HEK293 (cell line): ENCODE measurements around the gene ZC3H11A.

Experiments used
- CTCF ChIA-PET: fragments of 350-600 bp; formaldehyde crosslinking; extraction: SDS; loops from one replicate; lab custom pipeline; 2021; ENCODE audit warnings: antibody characterized with exemption; lab: Yijun Ruan, JAX
- POLR2A ChIA-PET: fragments of 300-600 bp; formaldehyde crosslinking; extraction: SDS; loops from one replicate; lab custom pipeline; 2020; ENCODE audit warnings: antibody characterized with exemption, inconsistent platforms; lab: Yijun Ruan, JAX
- H3K27ac ChIP-seq: fragments of 200-500 bp; sonication (Bioruptor generic); 2 replicates; pipeline ENCODE4 v1.5.1; 2014; ENCODE audit warnings: low read depth, low read length, control low read depth, inconsistent platforms; ENCODE audit errors: extremely low read depth
- H3K36me3 ChIP-seq, 2 experiments: fragments of 200-500 bp in 1 of 2; sonication (Bioruptor generic) in 1 of 2; 1 replicate in 1 of 2; 2 replicates in 1 of 2; pipeline ENCODE4 v1.5.1; 2014 to 2017; ENCODE audit warnings: inconsistent platforms in 2 of 2, low read length in 2 of 2; ENCODE audit not compliant: control insufficient read depth in 2 of 2, insufficient read depth in 1 of 2
- H3K4me1 ChIP-seq: fragments of 200-500 bp; sonication (Bioruptor generic); 2 replicates; pipeline ENCODE4 v1.5.1; 2014; ENCODE audit warnings: mild to moderate bottlenecking, low read length, inconsistent platforms; ENCODE audit not compliant: control insufficient read depth, insufficient read depth
- H3K4me3 ChIP-seq: 2 replicates; pipeline ENCODE4 v1.5.1; 2011; ENCODE audit warnings: low read depth, mild to moderate bottlenecking, control low read depth, low read length, moderate library complexity
- H3K9me3 ChIP-seq: fragments of 200-500 bp; sonication (Bioruptor generic); 2 replicates; pipeline ENCODE4 v1.5.1; 2014; ENCODE audit warnings: low read depth, low read length, inconsistent platforms; ENCODE audit not compliant: control insufficient read depth, insufficient read depth
- BCL11B ChIP-seq: fragments of 450-650 bp; formaldehyde crosslinking; IDR thresholded peaks from 2 replicates; pipeline ENCODE4 v1.5.1; 2016; ENCODE audit warnings: low read depth, missing biosample characterization, missing genetic modification characterization
- GLI4 ChIP-seq: fragments of 450-650 bp; formaldehyde crosslinking; IDR thresholded peaks from 2 replicates; pipeline ENCODE4 v1.5.1; 2016; ENCODE audit warnings: missing biosample characterization, missing genetic modification characterization
- GLIS1 ChIP-seq: fragments of 450-650 bp; formaldehyde crosslinking; IDR thresholded peaks from 2 replicates; pipeline ENCODE4 v1.5.1; 2016; ENCODE audit warnings: missing biosample characterization, missing genetic modification characterization
- INSM2 ChIP-seq: fragments of 450-650 bp; formaldehyde crosslinking; IDR thresholded peaks from 2 replicates; pipeline ENCODE4 v1.5.1; 2016; ENCODE audit warnings: missing biosample characterization, missing genetic modification characterization
- KLF1 ChIP-seq: fragments of 450-650 bp; formaldehyde crosslinking; IDR thresholded peaks from 2 replicates; pipeline ENCODE4 v1.5.1; 2016; ENCODE audit warnings: missing biosample characterization, missing genetic modification characterization
- SCRT2 ChIP-seq: fragments of 450-650 bp; formaldehyde crosslinking; IDR thresholded peaks from 2 replicates; pipeline ENCODE4 v1.5.1; 2016; ENCODE audit warnings: missing biosample characterization, missing genetic modification characterization
- SP3 ChIP-seq: fragments of 450-650 bp; formaldehyde crosslinking; IDR thresholded peaks from 2 replicates; pipeline ENCODE4 v1.5.1; 2016; ENCODE audit warnings: missing biosample characterization, missing genetic modification characterization
- SP7 ChIP-seq: fragments of 450-650 bp; formaldehyde crosslinking; IDR thresholded peaks from 2 replicates; pipeline ENCODE4 v1.5.1; 2016; ENCODE audit warnings: missing biosample characterization, missing genetic modification characterization
- TRIM28 ChIP-seq: IDR thresholded peaks from 2 replicates; pipeline ENCODE4 v1.6.1; 2011; ENCODE audit warnings: low read length, control low read depth, borderline replicate concordance
- WT1 ChIP-seq: fragments of 450-650 bp; formaldehyde crosslinking; IDR thresholded peaks from 2 replicates; pipeline ENCODE4 v1.5.1; 2016; ENCODE audit warnings: missing biosample characterization, missing genetic modification characterization
- ZBTB11 ChIP-seq: fragments of 450-650 bp; formaldehyde crosslinking; conservative IDR thresholded peaks from 2 replicates; pipeline ENCODE4 v1.5.1; 2016; ENCODE audit warnings: low read depth, missing biosample characterization, missing genetic modification characterization
- ZNF10 ChIP-seq: fragments of 450-650 bp; formaldehyde crosslinking; IDR thresholded peaks from 2 replicates; pipeline ENCODE4 v1.5.1; 2017; ENCODE audit warnings: missing biosample characterization, missing genetic modification characterization
- ZNF121 ChIP-seq: fragments of 450-650 bp; formaldehyde crosslinking; IDR thresholded peaks from 2 replicates; pipeline ENCODE4 v1.5.1; 2016; ENCODE audit warnings: missing biosample characterization, missing genetic modification characterization
- ZNF146 ChIP-seq: fragments of 450-650 bp; formaldehyde crosslinking; IDR thresholded peaks from 2 replicates; pipeline ENCODE4 v1.5.1; 2016; ENCODE audit warnings: missing biosample characterization, missing genetic modification characterization
- ZNF280C ChIP-seq: fragments of 450-650 bp; formaldehyde crosslinking; IDR thresholded peaks from 2 replicates; pipeline ENCODE4 v1.5.1; 2016; ENCODE audit warnings: missing biosample characterization, missing genetic modification characterization
- ZNF302 ChIP-seq: fragments of 450-650 bp; formaldehyde crosslinking; IDR thresholded peaks from 2 replicates; pipeline ENCODE4 v1.5.1; 2016; ENCODE audit warnings: missing biosample characterization, missing genetic modification characterization, low read depth
- ZNF398 ChIP-seq: fragments of 450-650 bp; formaldehyde crosslinking; IDR thresholded peaks from 2 replicates; pipeline ENCODE4 v1.5.1; 2017; ENCODE audit warnings: missing biosample characterization, missing genetic modification characterization
- ZNF48 ChIP-seq: fragments of 450-650 bp; formaldehyde crosslinking; IDR thresholded peaks from 2 replicates; pipeline ENCODE4 v1.5.1; 2016; ENCODE audit warnings: missing biosample characterization, missing genetic modification characterization
- ZNF580 ChIP-seq: fragments of 450-650 bp; formaldehyde crosslinking; IDR thresholded peaks from 2 replicates; pipeline ENCODE4 v1.5.1; 2016; ENCODE audit warnings: missing biosample characterization, missing genetic modification characterization
- ZNF629 ChIP-seq: fragments of 450-650 bp; formaldehyde crosslinking; IDR thresholded peaks from 2 replicates; pipeline ENCODE4 v1.5.1; 2017; ENCODE audit warnings: missing biosample characterization, missing genetic modification characterization
- ZNF670 ChIP-seq: fragments of 450-650 bp; formaldehyde crosslinking; IDR thresholded peaks from 2 replicates; pipeline ENCODE4 v1.5.1; 2016; ENCODE audit warnings: missing biosample characterization, missing genetic modification characterization, low read depth
- ZNF677 ChIP-seq: fragments of 450-650 bp; IDR thresholded peaks from 2 replicates; pipeline ENCODE4 v1.5.0; 2018; ENCODE audit warnings: missing biosample characterization, mild to moderate bottlenecking, missing genetic modification characterization, moderate library complexity
- ZNF785 ChIP-seq: fragments of 450-650 bp; formaldehyde crosslinking; IDR thresholded peaks from 2 replicates; pipeline ENCODE4 v1.5.1; 2016; ENCODE audit warnings: missing biosample characterization, missing genetic modification characterization
- ZSCAN30 ChIP-seq: fragments of 450-650 bp; IDR thresholded peaks from 2 replicates; pipeline ENCODE4 v1.5.1; 2018; ENCODE audit warnings: missing biosample characterization, mild to moderate bottlenecking, missing genetic modification characterization, moderate library complexity

Gene ZC3H11A

GRCh38 chr1:203839081-203839480 is 43.7 kb downstream of the ZC3H11A start:
- H3K4me1 ChIP-seq, result no peaks in the 10 kb centered on the region
- POLR2A ChIA-PET, result no interaction called here
- CTCF ChIA-PET, result interaction anchor here (0.7 kb wide), 1 partner anchor 727 kb away, joined by 4 read pairs; no protein-coding TSS in a partner anchor
- H3K9me3 ChIP-seq, result no peaks in the 10 kb centered on the region
- H3K36me3 ChIP-seq, result peaks cover 71 to 82% of the 10 kb centered on the region in 2 experiments
- no peak overlapping the region for H3K27ac ChIP-seq
- no peak overlapping the region for H3K4me3 ChIP-seq
- TF ChIP-seq ZSCAN30 (tag by site-specific recombination), result no peak
- no peak for TF ChIP-seq ZNF398
- TF ChIP-seq GLIS1 (tag by site-specific recombination), result 0 out of 2 replicates have a peak, but pooled peaks have one; percentile 32
- no peak for TF ChIP-seq ZNF580

- Histone ChIP-seq H3K4me1 (no peaks in the 10 kb centered on the region), H3K36me3 (peaks cover 65 to 79% of the 10 kb centered on the region in 2 experiments), H3K27ac (no peak overlapping the region), H3K9me3 (no peaks in the 10 kb centered on the region), H3K4me3 (no peak overlapping the region)
- ChIA-PET CTCF (interaction anchor here (0.6 kb wide), 1 partner anchor 213 kb away, joined by 3 read pairs; no protein-coding TSS in a partner anchor), POLR2A (no interaction called here)
- no peak for TF ChIP-seq KLF1 (tag by site-specific recombination)
- TF ChIP-seq ZNF10 (tag by site-specific recombination), result no peak
- TF ChIP-seq BCL11B, result no peak
- TF ChIP-seq ZNF302, result no peak
- peak; percentile 64 for TF ChIP-seq ZBTB11 (tag by site-specific recombination)
- no peak for TF ChIP-seq ZNF121
- TF ChIP-seq GLI4 (tag by site-specific recombination), result no peak
- no peak for TF ChIP-seq SP3
- no peak for TF ChIP-seq ZNF785 (tag by site-specific recombination)
- no peak for TF ChIP-seq INSM2 (tag by site-specific recombination)
- TF ChIP-seq ZNF398, result no peak
- no peak for TF ChIP-seq ZNF677 (tag by site-specific recombination)
- TF ChIP-seq ZNF670, result no peak
- no peak for TF ChIP-seq ZNF280C (tag by site-specific recombination)
- 0 out of 2 replicates have a peak, but pooled peaks have one; percentile 37 for TF ChIP-seq ZNF629 (tag by site-specific recombination)
- no peak for TF ChIP-seq SP7 (tag by site-specific recombination)
- TF ChIP-seq ZNF48 (tag by site-specific recombination), result no peak
- no peak for TF ChIP-seq ZNF146 (tag by site-specific recombination)
- no peak for TF ChIP-seq TRIM28
- TF ChIP-seq WT1 (tag by site-specific recombination), result no peak
- peak; percentile 91 for TF ChIP-seq SCRT2 (tag by site-specific recombination)
These were observed 44.9 kb downstream of the ZC3H11A start for GRCh38 chr1:203840208-203840808.
